Amniotic stem cell (primary cell): ENCODE data around the gene TNS3.
"Not testable (repeated sequence)": the region's sequence is repeated elsewhere in the genome, so short reads cannot be mapped to it uniquely, and the experiment has no call there.

Experiments
- DNase-seq: peaks from one replicate; lab custom pipeline; 2025; lab: John Stamatoyannopoulos, UW

TNS3 gene

DNA sequence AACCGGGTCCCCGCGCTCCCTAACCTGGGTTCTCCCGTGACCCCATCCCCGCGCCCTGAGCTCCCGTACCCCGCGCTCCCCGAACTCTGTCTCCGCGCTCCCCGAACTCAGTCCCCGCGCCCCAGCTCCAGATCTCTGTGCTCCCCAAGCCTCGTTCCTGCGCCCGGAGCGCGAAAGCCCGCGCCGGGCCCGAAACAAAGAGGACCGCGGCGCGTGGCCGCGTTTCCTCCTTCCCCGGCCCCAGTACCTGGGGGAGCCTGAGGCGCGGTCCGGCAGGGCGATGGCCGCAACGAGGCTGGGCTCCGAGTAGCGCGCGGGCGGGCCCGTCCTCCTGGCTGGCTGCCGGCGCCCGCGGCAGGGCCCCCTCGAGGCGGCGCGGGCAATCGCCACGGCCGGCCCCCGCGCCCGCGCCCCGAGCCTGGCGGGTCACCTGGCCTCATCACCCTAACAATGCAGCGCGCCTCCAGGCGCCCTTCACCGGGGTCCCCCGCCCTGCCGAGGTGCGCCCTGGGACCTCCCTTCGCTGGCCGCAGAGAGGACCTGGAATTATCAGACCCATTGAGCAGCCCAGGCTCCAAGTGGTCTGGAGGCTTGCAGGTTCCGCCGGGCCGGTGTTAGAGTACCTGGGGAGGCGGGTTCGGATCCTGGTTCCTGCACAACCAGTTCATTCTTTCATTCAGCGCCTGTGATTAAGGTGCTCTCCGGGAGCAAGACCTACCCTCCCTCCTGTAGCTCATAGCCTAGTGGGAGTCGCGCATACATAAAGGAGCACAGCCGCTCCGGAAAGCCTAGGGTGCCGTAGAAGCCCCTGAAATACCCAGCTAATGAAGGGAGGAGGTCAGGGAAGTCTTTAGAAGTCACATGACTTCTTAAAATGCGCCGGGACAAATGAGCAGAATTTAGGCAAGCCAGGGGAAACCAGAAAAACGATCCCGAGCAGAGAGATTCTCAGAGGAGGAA is at the start of gene TNS3:
Gene TNS3 (minus strand): TSS at position 308 of the 960 bp plus-strand sequence. CDS start 142,475 bp downstream, outside the sequence.
- DNase-seq, result no peak

DNA sequence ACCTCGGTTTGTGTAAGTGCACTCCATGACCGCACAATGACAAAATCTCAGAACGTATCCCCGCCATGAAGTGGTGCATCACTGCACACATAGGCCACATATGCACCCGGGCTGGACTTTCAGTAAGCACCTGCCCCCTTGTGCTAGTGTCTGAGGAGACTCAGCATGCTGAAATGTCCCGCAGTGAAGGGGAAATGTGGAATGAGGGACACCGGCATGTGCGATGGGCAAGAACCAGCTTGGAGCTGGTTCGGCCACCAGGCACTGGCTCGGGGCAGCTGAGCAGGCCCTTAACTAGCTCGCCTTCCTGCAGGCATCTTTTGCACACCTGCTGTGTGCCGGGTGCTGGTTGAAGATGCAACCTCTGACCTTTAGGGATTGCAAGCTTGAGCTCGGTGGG is 49.8 kb upstream of the TNS3 start:
- DNase-seq, result no peak

- no peak for DNase-seq
These were observed 45.8 kb upstream of the TNS3 start for GRCh38 chr7:47627580-47628283.

DNA sequence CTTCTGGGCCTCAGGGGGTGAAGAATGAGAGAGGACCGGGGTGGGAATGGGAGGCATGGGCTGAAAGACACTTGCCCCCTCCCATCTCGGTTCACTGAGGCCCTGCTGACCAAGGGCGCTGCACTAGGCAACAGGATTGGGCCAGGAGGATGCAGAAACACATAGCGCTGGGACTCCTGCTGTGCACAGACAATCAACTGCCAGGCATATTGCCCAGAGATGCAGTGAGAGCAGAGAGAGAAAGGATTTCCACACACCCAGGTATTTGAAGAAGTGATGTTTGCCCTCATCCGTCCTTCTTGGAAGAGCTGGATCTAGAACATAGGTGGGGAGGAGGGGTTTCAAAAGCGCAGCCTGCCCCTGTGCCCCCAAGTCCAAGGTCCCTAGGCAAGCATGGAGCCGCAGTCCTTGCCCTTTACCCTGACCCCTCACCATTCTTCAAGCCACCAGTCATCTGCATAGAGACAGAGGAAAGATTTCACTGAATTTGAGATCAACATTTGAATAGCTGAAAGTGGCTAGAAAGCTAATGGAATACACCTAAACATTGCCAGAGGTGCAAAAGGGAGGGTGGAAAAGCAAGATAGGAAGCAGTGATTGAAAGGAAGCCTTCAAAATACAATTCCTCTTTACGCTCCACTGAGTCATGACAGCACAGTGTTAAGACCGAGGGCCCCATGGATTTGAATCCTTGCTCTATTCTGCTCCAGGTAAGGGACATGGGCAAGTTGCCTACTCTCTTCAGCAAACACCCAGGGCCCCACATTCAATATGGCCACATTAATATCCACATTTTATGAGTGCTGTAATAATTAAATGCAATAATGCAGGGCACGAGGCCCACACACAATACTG is 44.2 kb upstream of the TNS3 start:
- DNase-seq, result no peak

DNA sequence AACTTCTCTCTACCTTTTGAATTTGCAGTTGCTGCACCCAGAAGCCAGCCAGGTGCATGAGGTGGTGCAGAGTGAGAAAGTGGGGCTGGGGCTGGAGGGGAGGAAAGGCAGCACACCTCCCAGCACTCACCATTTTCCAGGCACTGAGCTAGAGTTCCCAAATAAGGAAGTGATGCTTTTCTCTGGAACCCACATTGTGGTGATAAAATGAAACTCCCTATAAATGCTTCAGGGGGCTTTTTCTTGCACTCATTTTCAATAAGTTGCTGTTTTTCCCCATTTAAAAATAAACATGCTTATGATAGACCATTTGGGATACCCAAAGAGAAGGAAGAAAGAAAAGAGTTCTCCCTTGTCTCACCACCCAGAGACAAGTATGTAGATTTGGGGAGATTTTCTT is 42.8 kb upstream of the TNS3 start:
- no peak for DNase-seq

DNA sequence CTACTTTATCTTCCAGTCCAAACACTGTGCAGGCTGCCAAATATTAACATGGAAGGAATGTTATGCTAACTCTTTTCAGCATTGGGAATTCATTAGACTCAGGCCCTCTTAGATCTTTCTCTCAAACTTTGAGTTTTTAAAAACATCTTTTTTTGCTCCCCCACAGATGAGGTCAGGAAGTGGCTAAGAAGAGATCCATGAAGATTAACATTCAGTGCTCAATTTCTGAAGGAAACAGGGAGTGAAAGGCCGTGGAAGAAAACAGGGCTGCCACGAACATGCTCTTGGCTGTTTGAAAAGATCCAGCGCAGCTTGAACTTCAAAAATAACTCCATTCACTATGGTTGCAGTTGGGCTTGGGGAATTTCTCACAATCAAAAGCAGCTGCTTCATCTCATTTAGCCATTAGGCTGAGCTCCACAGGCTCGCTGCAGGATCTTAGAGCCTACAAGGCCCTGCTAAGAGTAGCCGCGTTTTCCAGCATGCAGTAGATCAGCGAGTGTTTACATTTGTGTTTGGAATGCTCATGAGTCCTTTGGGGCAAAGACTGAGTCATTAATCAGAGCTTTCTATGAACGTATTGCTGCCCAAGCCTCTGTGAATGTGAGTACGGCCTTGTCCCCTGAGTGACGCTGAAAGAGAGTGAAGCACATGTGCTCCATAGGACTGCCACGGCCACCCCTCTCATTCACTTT is 41.2 kb upstream of the TNS3 start:
- DNase-seq, result peak; percentile 82

DNA sequence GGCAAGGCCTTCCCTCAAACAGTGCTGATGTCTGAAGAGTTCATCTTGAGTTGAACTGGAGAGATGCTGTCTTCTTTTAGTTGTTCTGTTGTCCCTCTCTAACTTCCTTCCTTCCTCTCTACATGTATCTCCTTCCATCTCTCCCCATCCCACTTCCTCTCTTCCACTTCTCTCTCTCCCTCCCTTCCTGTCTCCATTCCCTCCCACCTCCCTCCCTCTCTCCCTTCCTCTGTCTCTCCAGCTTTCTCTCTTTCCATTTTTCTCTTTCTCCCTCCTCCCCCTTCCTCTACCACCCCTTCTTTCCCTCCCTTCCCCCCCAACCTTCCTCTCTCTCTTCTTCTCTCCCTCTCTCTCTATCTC is 40.7 kb upstream of the TNS3 start:
- DNase-seq, result no peak

- DNase-seq, result no peak
These were observed 40.2 kb upstream of the TNS3 start for GRCh38 chr7:47621979-47622561.

DNA sequence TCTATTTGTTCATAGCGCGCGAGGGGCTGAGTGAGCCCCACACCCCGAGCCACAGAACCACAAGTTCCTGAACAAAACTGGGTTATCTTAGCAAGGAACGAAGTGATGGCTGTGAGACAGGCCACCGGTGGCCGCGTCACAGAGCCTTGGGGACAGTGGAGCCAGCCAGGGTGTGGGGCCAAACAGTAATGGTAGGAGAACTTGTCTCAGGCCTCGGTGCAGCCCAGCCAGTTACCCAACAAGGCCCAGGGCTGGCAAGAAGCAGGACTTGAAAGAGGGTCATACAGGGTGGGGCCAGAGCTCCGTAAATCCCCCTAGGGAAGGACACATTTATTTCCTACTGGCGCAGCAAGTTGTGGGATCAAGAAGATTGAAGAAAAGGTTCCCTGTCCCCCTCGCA is 39.4 kb upstream of the TNS3 start:
- no peak for DNase-seq

DNA sequence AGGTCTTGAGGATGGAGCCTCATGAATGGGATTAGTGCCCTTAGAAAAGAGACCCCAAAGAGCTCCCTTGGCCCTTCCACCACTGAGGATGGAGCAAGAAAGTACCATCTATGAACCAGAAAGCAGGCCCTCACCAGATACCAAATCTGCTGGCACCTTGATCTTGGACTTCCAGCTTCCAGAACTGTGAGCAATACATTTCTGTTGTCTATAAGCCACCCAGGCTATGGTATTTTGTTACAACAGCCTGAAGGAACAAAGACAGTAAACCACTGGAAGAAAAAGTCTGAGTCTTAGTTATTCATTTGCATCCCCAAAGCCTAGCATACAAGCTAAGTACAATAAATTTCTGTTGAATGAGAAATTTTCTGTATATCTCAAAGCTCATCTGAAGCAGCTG is 37.9 kb upstream of the TNS3 start:
- DNase-seq, result no peak

DNA sequence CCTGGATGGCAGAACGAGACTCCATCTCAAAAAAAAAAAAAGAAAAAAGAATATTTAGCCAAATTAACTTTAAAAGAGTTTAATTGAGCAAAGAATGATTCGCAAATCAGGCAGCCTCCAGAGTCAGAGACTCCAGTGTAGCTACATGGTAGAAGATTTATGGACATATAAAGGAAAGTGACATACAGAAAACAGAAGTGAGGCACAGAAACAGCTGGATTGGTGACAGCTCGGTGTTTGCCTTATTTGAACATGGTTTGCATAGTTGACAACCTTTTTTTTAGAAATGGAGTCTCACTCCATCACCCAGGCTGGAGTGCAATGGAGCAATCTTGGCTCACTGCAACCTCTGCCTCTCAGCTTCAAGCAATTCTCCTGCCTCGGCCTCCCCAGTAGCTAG is 35.2 kb upstream of the TNS3 start:
- no peak for DNase-seq

DNA sequence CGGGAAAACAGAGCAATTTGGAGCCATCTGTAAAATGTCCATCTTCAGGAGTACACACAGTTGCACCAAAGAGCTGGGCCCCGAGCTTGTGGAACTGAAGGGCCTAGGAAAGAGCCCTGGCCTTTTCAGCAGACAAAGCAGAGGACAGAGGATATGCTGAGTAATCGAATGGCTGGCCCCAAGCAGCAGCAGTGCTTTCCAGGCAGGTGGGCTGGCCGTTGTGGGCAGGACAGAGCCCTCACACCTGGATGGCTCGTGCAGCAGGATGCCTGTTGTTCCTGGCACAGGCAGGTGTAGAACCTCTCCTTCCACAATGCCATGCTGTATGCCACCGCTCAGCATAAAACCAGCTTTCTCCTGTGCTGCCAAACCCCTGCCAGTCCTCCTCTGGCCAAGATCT is 32.5 kb upstream of the TNS3 start:
- no peak for DNase-seq

GRCh38 chr7:47611045-47611511 is 29.2 kb upstream of the TNS3 start:
- no peak for DNase-seq

- DNase-seq, result no peak
These were observed 28.7 kb upstream of the TNS3 start for GRCh38 chr7:47610506-47611044.

- no peak for DNase-seq
These were observed 28.0 kb upstream of the TNS3 start for GRCh38 chr7:47609803-47610452.

DNA sequence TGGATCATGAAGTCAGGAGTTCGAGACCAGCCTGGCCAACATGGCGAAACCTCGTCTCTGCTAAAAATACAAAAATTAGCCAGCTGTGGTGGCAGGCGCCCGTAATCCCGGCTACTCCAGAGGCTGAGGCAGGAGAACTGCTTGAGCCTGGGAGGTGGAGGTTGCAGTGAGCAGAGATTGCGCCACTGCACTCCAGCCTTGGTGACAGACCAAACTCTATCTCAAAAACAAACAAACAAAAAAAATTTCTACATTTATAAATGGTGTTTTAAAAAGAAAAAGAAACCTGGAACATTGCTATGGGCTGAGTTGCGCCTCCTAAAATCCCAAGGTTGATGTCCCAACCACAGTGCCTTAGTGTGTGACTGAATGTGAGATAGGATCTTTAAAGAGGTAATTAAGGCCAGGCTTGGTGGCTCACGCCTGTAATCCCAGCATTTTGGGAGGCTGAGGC is 24.7 kb upstream of the TNS3 start:
- not testable (repeated sequence) for DNase-seq

- no peak for DNase-seq
These were observed 24.1 kb upstream of the TNS3 start for GRCh38 chr7:47605816-47606575.

DNA sequence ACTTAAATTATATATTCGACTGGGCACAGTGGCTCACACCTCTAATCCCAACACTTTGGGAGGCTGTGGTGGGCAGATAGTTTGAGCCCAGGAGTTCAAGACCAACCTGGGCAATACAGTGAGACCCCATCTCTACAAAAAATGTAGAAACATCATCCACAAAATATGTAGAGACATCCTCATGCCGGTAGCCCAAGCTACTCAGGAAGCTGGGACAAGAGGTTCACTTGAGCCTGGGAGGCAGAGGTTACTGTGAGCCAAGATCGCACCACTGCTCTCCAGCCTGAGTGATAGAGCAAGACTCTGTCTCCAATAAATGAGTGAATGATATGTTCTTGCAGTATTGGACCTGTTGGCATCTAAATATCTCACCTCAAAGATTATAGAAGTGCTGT is 22.6 kb upstream of the TNS3 start:
- no peak for DNase-seq

- DNase-seq, result not testable (repeated sequence)
These were observed 21.8 kb upstream of the TNS3 start for GRCh38 chr7:47603514-47604255.
